H9 (cell line): ENCODE data around the gene SESTD1. TPM values are rescaled to one million over a fixed set of nuclear protein-coding genes. Genes with fewer than 3 reads are reported as not detected.

Experiments
- DNase-seq: peaks from one replicate; pipeline ENCODE4 v3.0.0-alpha.2; 2017
- H2AFZ ChIP-seq: one replicate; pipeline ENCODE4 v1.6.1; 2013; ENCODE audit warnings: mild to moderate bottlenecking, low read length, control low read depth, moderate library complexity
- H2AK5ac ChIP-seq: 2 replicates; pipeline ENCODE4 v1.6.1; 2013; ENCODE audit warnings: low read length, control low read depth, mixed read lengths; ENCODE audit not compliant: insufficient read length
- H2BK120ac ChIP-seq: one replicate; pipeline ENCODE4 v1.6.1; 2013; ENCODE audit warnings: low read depth, mild to moderate bottlenecking, low read length, control low read depth, inconsistent platforms; ENCODE audit not compliant: poor library complexity, severe bottlenecking
- H2BK12ac ChIP-seq: 2 replicates; pipeline ENCODE4 v1.6.1; 2013; ENCODE audit warnings: low read length, control low read depth, mixed read lengths, low read depth; ENCODE audit not compliant: insufficient read length
- H2BK15ac ChIP-seq: 2 replicates; pipeline ENCODE4 v1.6.1; 2013; ENCODE audit warnings: low read depth, low read length, control low read depth
- H2BK20ac ChIP-seq: one replicate; pipeline ENCODE4 v1.6.1; 2013; ENCODE audit warnings: low read depth, mild to moderate bottlenecking, low read length, control low read depth, inconsistent platforms; ENCODE audit not compliant: poor library complexity, severe bottlenecking
- H2BK5ac ChIP-seq: 2 replicates; pipeline ENCODE4 v1.6.1; 2013; ENCODE audit warnings: low read length, control low read depth, mixed read lengths; ENCODE audit not compliant: insufficient read length
- H3K14ac ChIP-seq: 2 replicates; pipeline ENCODE4 v1.6.1; 2013; ENCODE audit warnings: low read length, control low read depth; ENCODE audit not compliant: insufficient read depth
- H3K18ac ChIP-seq: 2 replicates; pipeline ENCODE4 v1.6.1; 2013; ENCODE audit warnings: low read depth, mild to moderate bottlenecking, mixed read lengths, low read length, control low read depth; ENCODE audit not compliant: insufficient read length
- H3K23ac ChIP-seq: 2 replicates; pipeline ENCODE4 v1.6.1; 2013; ENCODE audit warnings: low read length, control low read depth, mixed read lengths, low read depth; ENCODE audit not compliant: insufficient read length
- H3K23me2 ChIP-seq: 2 replicates; pipeline ENCODE4 v1.6.1; 2013; ENCODE audit warnings: low read depth, mild to moderate bottlenecking, mixed read lengths, low read length, control low read depth; ENCODE audit not compliant: insufficient read length, poor library complexity, severe bottlenecking
- H3K27ac ChIP-seq: 2 replicates; pipeline ENCODE4 v1.5.1; 2013; ENCODE audit warnings: low read length, control low read depth, mixed read lengths, low read depth; ENCODE audit not compliant: insufficient read length
- H3K27me3 ChIP-seq: 2 replicates; pipeline ENCODE4 v1.6.1; 2013; ENCODE audit warnings: low read length, control low read depth, inconsistent platforms; ENCODE audit not compliant: insufficient read depth
- H3K4ac ChIP-seq: 2 replicates; pipeline ENCODE4 v1.6.1; 2013; ENCODE audit warnings: low read depth, mild to moderate bottlenecking, control low read depth, inconsistent platforms, low read length, moderate library complexity
- H3K4me1 ChIP-seq: 2 replicates; pipeline ENCODE4 v1.6.1; 2013; ENCODE audit warnings: low read length, control low read depth, inconsistent platforms; ENCODE audit not compliant: insufficient read depth
- H3K4me2 ChIP-seq: 2 replicates; pipeline ENCODE4 v1.6.1; 2013; ENCODE audit warnings: low read length, control low read depth, mixed read lengths; ENCODE audit not compliant: insufficient read length, insufficient read depth
- H3K56ac ChIP-seq: 2 replicates; pipeline ENCODE4 v1.6.1; 2013; ENCODE audit warnings: low read depth, mild to moderate bottlenecking, mixed read lengths, low read length, control low read depth; ENCODE audit not compliant: insufficient read length
- H3K79me1 ChIP-seq: 2 replicates; pipeline ENCODE4 v1.6.1; 2013; ENCODE audit warnings: low read depth, mild to moderate bottlenecking, moderate library complexity, low read length, control low read depth, inconsistent platforms; ENCODE audit not compliant: insufficient read depth, poor library complexity, severe bottlenecking
- H3K79me2 ChIP-seq: 2 replicates; pipeline ENCODE4 v1.6.1; 2013; ENCODE audit warnings: low read length, control low read depth, inconsistent platforms; ENCODE audit not compliant: insufficient read depth
- H3K9ac ChIP-seq: 2 replicates; pipeline ENCODE4 v1.6.1; 2013; ENCODE audit warnings: low read length, control low read depth, mixed read lengths; ENCODE audit not compliant: insufficient read length; ENCODE audit errors: extremely low read depth
- H3K9me3 ChIP-seq: one replicate; pipeline ENCODE4 v1.6.1; 2013; ENCODE audit warnings: low read depth, low read length, inconsistent platforms; ENCODE audit not compliant: control insufficient read depth
- H3T11ph ChIP-seq: one replicate; pipeline ENCODE4 v1.6.1; 2013; ENCODE audit warnings: mild to moderate bottlenecking, low read length, control low read depth, inconsistent platforms
- H4K20me1 ChIP-seq: one replicate; pipeline ENCODE4 v1.6.1; 2013; ENCODE audit not compliant: control insufficient read depth, insufficient read length, insufficient read depth
- H4K5ac ChIP-seq: 2 replicates; pipeline ENCODE4 v1.6.1; 2013; ENCODE audit warnings: low read depth, mild to moderate bottlenecking, mixed read lengths, low read length, control low read depth; ENCODE audit not compliant: insufficient read length
- H4K8ac ChIP-seq: replicated peaks from 2 replicates; pipeline ENCODE4 v1.6.1; 2013; ENCODE audit warnings: low read length, control low read depth, mixed read lengths, low read depth; ENCODE audit not compliant: insufficient read length
- H4K91ac ChIP-seq: 2 replicates; pipeline ENCODE4 v1.6.1; 2013; ENCODE audit warnings: low read depth, mild to moderate bottlenecking, moderate library complexity, mixed read lengths, low read length, control low read depth; ENCODE audit not compliant: insufficient read length
- H3K27ac Mint-ChIP-seq, 3 experiments: 2 replicates in 2 of 3; 3 replicates in 1 of 3; pipeline ENCODE4 v1.8.0; 2020 to 2021; ENCODE audit warnings: mixed read lengths in 3 of 3, mild to moderate bottlenecking in 1 of 3, moderate library complexity in 1 of 3
- H3K27me3 Mint-ChIP-seq: 2 replicates; pipeline ENCODE4 v1.8.0; 2021; ENCODE audit warnings: low read depth, mild to moderate bottlenecking, moderate library complexity, mixed read lengths
- H3K36me3 Mint-ChIP-seq, 3 experiments: 2 replicates in 2 of 3; 3 replicates in 1 of 3; pipeline ENCODE4 v1.8.0; 2020 to 2021; ENCODE audit warnings: low read depth in 3 of 3, mixed read lengths in 3 of 3; ENCODE audit not compliant: insufficient read depth in 1 of 3
- H3K4me1 Mint-ChIP-seq, 2 experiments: 2 replicates each; pipeline ENCODE4 v1.8.0; 2020; ENCODE audit warnings: mixed read lengths in 2 of 2
- H3K4me3 Mint-ChIP-seq, 2 experiments: 2 replicates in 1 of 2; 3 replicates in 1 of 2; pipeline ENCODE4 v1.8.0; 2020 to 2021; ENCODE audit warnings: mild to moderate bottlenecking in 2 of 2, mixed read lengths in 2 of 2, moderate library complexity in 1 of 2
- H3K9me3 Mint-ChIP-seq, 2 experiments: 2 replicates in 1 of 2; 3 replicates in 1 of 2; pipeline ENCODE4 v1.8.0; 2020; ENCODE audit warnings: mild to moderate bottlenecking in 2 of 2, mixed read lengths in 2 of 2, moderate library complexity in 1 of 2
- CTCF ChIP-seq: fragments of 200-600 bp; sonication (generic); conservative IDR thresholded peaks from 3 replicates; pipeline ENCODE4 v1.8.0; 2021; ENCODE audit warnings: antibody characterized with exemption, mild to moderate bottlenecking
- WGBS: extraction: QIAGEN DNeasy Blood & Tissue Kit; methylation state at CpG from one replicate; pipeline ENCODE4 v1.1.7; 2013; ENCODE audit warnings: missing lambda C conversion rate, low lambda C conversion rate, mixed read lengths; ENCODE audit not compliant: insufficient read length; ENCODE audit errors: extremely low coverage; 5-methylcytosine and 5-hydroxymethylcytosine counted together
- total RNA-seq: library from RNA; stranded (reverse); gene quantifications from 2 replicates; pipeline ENCODE4 v1.2.1, GENCODE V29; 2021

The SESTD1 gene
- total RNA-seq, 1 experiment from 2014 or later: 44.4 TPM

GRCh38 chr2:179174240-179174639, 90.4 kb downstream of the SESTD1 start:
- no peak overlapping the region for H2AK5ac ChIP-seq
- H2BK5ac ChIP-seq: no peak overlapping the region
- peaks cover 9% of the 10 kb centered on the region for H3K4me1 ChIP-seq
- no peak overlapping the region for H2AFZ ChIP-seq
- no peak overlapping the region for H3K18ac ChIP-seq
- no peak for TF ChIP-seq CTCF
- no peak overlapping the region for H3K4me2 ChIP-seq
- no peaks in the 10 kb centered on the region for H3K79me2 ChIP-seq
- H3K27ac Mint-ChIP-seq: no peak overlapping the region; a peak in 1 of 7 replicates
- H4K91ac ChIP-seq: no peak overlapping the region
- H3K4me3 Mint-ChIP-seq: no peak overlapping the region
- no peak overlapping the region for H4K5ac ChIP-seq
- no peak overlapping the region for H3K56ac ChIP-seq
- H3K79me1 ChIP-seq: no peaks in the 10 kb centered on the region
- H3K36me3 Mint-ChIP-seq: peaks cover 0 to 4% (median 3%) of the 10 kb centered on the region in 3 experiments; a peak in 2 of 7 replicates
- H2BK12ac ChIP-seq: no peak overlapping the region
- no CpG with 5 or more reads among the region's 1 CpG for WGBS
- DNase-seq: no peak
- H3K23me2 ChIP-seq: no peaks in the 10 kb centered on the region
- H3K9me3 ChIP-seq: no peaks in the 10 kb centered on the region
- H3K14ac ChIP-seq: no peak overlapping the region
- no peak overlapping the region for H3K9ac ChIP-seq
- no peak overlapping the region for H4K8ac ChIP-seq
- H2BK15ac ChIP-seq: no peak overlapping the region
- H3K23ac ChIP-seq: no peak overlapping the region
- H3K4me1 Mint-ChIP-seq: peaks cover 11 to 24% of the 10 kb centered on the region in 2 experiments
- H3K9me3 Mint-ChIP-seq: no peaks in the 10 kb centered on the region
- no peak overlapping the region for H3K27ac ChIP-seq
- no peak overlapping the region for H3K4ac ChIP-seq
- no peak overlapping the region for H2BK120ac ChIP-seq
- no peak overlapping the region for H3T11ph ChIP-seq
- H3K27me3 Mint-ChIP-seq: no peaks in the 10 kb centered on the region
- H4K20me1 ChIP-seq: no peaks in the 10 kb centered on the region
- H2BK20ac ChIP-seq: no peak overlapping the region
- H3K27me3 ChIP-seq: no peaks in the 10 kb centered on the region
